Measurements from ENCODE around the gene LRRC41.

Gene LRRC41

DNA sequence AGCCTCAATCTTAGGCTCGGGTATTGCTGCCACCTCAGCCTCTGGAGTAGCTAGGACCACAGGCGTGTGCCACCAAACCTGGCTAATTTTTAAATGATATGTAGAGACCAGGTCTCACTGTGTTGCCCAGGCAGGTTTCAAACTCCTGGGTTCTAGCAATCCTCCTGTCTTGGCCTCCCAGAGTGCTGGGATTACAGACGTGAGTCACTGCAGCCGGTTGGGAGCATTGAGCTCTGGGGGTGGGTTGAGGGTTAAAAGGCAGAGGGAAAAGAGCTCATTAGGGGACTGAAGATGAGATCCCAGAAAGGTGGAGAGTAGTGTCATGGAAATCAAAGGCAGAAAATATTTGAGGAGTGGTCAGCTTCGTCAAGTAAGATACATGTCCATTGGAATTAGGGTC lies 48.7 kb downstream of the LRRC41 start:
- TF ChIP-seq EZH2 (IDR thresholded peaks at IDR 0.05; ENCODE audit: borderline replicate concordance, low read depth, low read length, severe bottlenecking) (no peak), CTCF (IDR thresholded peaks at IDR 0.05; ENCODE audit: borderline replicate concordance, extremely low read depth, low read length, poor library complexity, severe bottlenecking) (no peak)
- Histone ChIP-seq H2AFZ (ENCODE audit: low read depth, low read length) (no peak overlapping the region), H3K4me1 (ENCODE audit: insufficient read depth, low read length) (peaks cover 19% of the 10 kb centered on the region), H3K9ac (ENCODE audit: low read depth, low read length) (no peak overlapping the region), H4K20me1 (ENCODE audit: insufficient read depth, low read length) (peaks cover 26% of the 10 kb centered on the region), H3K79me2 (ENCODE audit: insufficient read depth, low read length) (peaks cover 83% of the 10 kb centered on the region), H3K36me3 (ENCODE audit: insufficient read depth, low read length) (peaks cover 92% of the 10 kb centered on the region), H3K27ac (ENCODE audit: low read length) (no peak overlapping the region), H3K27me3 (ENCODE audit: insufficient read depth, low read length, poor library complexity) (no peaks in the 10 kb centered on the region), H3K4me2 (ENCODE audit: insufficient read depth, low read length) (no peak overlapping the region), H3K9me3 (ENCODE audit: insufficient read depth, low read length, severe bottlenecking) (no peaks in the 10 kb centered on the region), H3K4me3 (ENCODE audit: low read depth in 1 of 2, low read length in 2 of 2) (no peak overlapping the region)
- no peak for DNase-seq
- ATAC-seq (ENCODE audit: insufficient read depth, low read depth) = no peak

DNA sequence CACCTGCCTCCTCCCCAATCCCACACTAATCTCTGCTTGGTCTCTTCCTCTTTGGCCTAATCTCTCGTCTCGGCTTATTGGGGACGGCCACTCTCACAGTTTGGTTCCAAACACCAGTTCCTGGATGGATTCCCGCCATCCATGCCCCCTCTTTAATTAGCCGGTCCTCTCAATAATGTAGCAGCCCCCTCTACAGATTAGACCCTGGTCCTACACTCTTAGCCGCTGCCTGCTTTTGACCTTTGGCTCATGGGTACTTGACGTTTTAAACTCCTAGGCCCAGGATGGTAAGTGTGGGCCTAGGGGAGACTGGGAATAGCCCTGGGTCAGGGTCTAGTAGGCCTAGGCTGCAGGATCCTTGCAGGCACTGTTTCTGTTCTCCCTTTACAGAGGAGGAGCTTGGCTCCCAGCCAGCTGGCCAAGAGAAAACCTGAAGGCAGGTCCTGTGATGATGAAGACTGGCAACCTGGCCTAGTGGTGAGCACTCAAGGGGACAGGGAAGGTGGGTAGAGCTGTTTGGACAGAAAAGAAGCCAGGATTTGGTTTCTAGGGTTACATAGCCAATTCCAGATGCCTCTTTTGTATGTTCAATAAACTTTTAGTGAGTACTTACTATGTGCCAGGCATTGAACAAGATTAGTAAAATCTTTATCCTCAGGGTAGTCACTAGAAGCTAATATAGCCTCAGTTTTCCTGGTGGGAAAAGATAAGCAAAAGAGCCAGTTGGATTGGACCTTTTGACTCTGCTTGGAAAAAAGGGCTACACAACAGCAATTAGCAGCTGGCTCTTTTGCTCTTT lies 55.1 kb downstream of the LRRC41 start:
- DNase-seq = peak; percentile 62
- Histone ChIP-seq H4K20me1 (ENCODE audit: insufficient read depth, low read length) (peaks cover 29% of the 10 kb centered on the region; the same call in 1 of the 2 replicates), H3K9ac (ENCODE audit: low read depth, low read length) (peak overlapping the region; percentile 81), H2AFZ (ENCODE audit: low read depth, low read length) (peak overlapping the region; percentile 76), H3K27ac (ENCODE audit: low read length) (peak overlapping the region; percentile 94), H3K4me2 (ENCODE audit: insufficient read depth, low read length) (peak overlapping the region; percentile 84), H3K4me1 (ENCODE audit: insufficient read depth, low read length) (peaks cover 47% of the 10 kb centered on the region), H3K9me3 (ENCODE audit: insufficient read depth, low read length, severe bottlenecking) (no peaks in the 10 kb centered on the region), H3K36me3 (ENCODE audit: insufficient read depth, low read length) (peaks cover 49% of the 10 kb centered on the region), H3K27me3 (ENCODE audit: insufficient read depth, low read length, poor library complexity) (no peaks in the 10 kb centered on the region), H3K79me2 (ENCODE audit: insufficient read depth, low read length) (peaks cover 56% of the 10 kb centered on the region), H3K4me3 (ENCODE audit: low read depth in 1 of 2, low read length in 2 of 2) (peak overlapping the region; percentile 65 to 81)
- ATAC-seq (ENCODE audit: insufficient read depth, low read depth) = no peak
- TF ChIP-seq CTCF (IDR thresholded peaks at IDR 0.05; ENCODE audit: borderline replicate concordance, extremely low read depth, low read length, poor library complexity, severe bottlenecking) (peak; percentile 55), EZH2 (IDR thresholded peaks at IDR 0.05; ENCODE audit: borderline replicate concordance, low read depth, low read length, severe bottlenecking) (no peak)

GRCh38 chr1:46247436-46248121 lies 55.8 kb downstream of the LRRC41 start, which contains the start of gene RAD54L:
RAD54L (plus strand) TSS chr1:46247763; CDS start chr1:46248406, 643 bp downstream.
- no peak for TF ChIP-seq CTCF (IDR thresholded peaks at IDR 0.05; ENCODE audit: borderline replicate concordance, extremely low read depth, low read length, poor library complexity, severe bottlenecking)
- no peak for TF ChIP-seq EZH2 (IDR thresholded peaks at IDR 0.05; ENCODE audit: borderline replicate concordance, low read depth, low read length, severe bottlenecking)
- Histone ChIP-seq H3K4me1 (ENCODE audit: insufficient read depth, low read length) (peaks cover 47% of the 10 kb centered on the region), H3K27ac (ENCODE audit: low read length) (peak within 1 kb of the TSS; percentile 94), H3K9me3 (ENCODE audit: insufficient read depth, low read length, severe bottlenecking) (no peaks in the 10 kb centered on the region), H2AFZ (ENCODE audit: low read depth, low read length) (peak within 1 kb of the TSS; percentile 79), H3K4me2 (ENCODE audit: insufficient read depth, low read length) (peak within 1 kb of the TSS; percentile 84), H3K27me3 (ENCODE audit: insufficient read depth, low read length, poor library complexity) (no peaks in the 10 kb centered on the region), H3K9ac (ENCODE audit: low read depth, low read length) (peak within 1 kb of the TSS; percentile 81), H3K79me2 (ENCODE audit: insufficient read depth, low read length) (peaks cover 49% of the 10 kb centered on the region), H4K20me1 (ENCODE audit: insufficient read depth, low read length) (peaks cover 29% of the 10 kb centered on the region; the same call in 1 of the 2 replicates), H3K4me3 (ENCODE audit: low read depth in 1 of 2, low read length in 2 of 2) (peak within 1 kb of the TSS; percentile 65 to 81), H3K36me3 (ENCODE audit: insufficient read depth, low read length) (peaks cover 42% of the 10 kb centered on the region)
- DNase-seq (peak; percentile 99), ATAC-seq (ENCODE audit: insufficient read depth, low read depth) (peak; percentile 94)
